CD4-positive, alpha-beta T cell treated with Interleukin-1 beta for 1 hour (primary cell): Measurements from ENCODE around the gene STAT6.

Source experiments
- DNase-seq, 2 donors: peaks; one replicate each; pipeline ENCODE4 v3.0.0-alpha.2; 2020 to 2022

The STAT6 gene

GRCh38 chr12:57099047-57099714 lies 12.0 kb downstream of the STAT6 start:
- DNase-seq = no peak

- no peak for DNase-seq
These were observed 12.6 kb downstream of the STAT6 start for GRCh38 chr12:57098546-57098945.

- DNase-seq = no peak
These were observed 13.7 kb downstream of the STAT6 start for GRCh38 chr12:57097554-57097835.

GRCh38 chr12:57096748-57097553 lies 14.2 kb downstream of the STAT6 start:
- no peak for DNase-seq

GRCh38 chr12:57096099-57096572 lies 15.0 kb downstream of the STAT6 start:
- DNase-seq = no peak

GRCh38 chr12:57095440-57095839 lies 15.7 kb downstream of the STAT6 start:
- DNase-seq = no peak

- DNase-seq = no peak
These were observed 16.7 kb downstream of the STAT6 start for GRCh38 chr12:57094208-57095160.

GRCh38 chr12:57093415-57094207 lies 17.6 kb downstream of the STAT6 start:
- peak; percentile 65 to 69 for DNase-seq

- DNase-seq = no peak
These were observed 18.2 kb downstream of the STAT6 start for GRCh38 chr12:57092876-57093414.

GRCh38 chr12:57092529-57092862 lies 18.7 kb downstream of the STAT6 start:
- DNase-seq = no peak

GRCh38 chr12:57091638-57092528 lies 19.3 kb downstream of the STAT6 start:
- DNase-seq = no peak

GRCh38 chr12:57090924-57091637 lies 20.1 kb downstream of the STAT6 start:
- DNase-seq = no peak

- DNase-seq = no peak
These were observed 20.7 kb downstream of the STAT6 start for GRCh38 chr12:57090490-57090889.

GRCh38 chr12:57089271-57090245 lies 21.6 kb downstream of the STAT6 start:
- peak; percentile 36 to 43 for DNase-seq

GRCh38 chr12:57088354-57089270 lies 22.6 kb downstream of the STAT6 start, which contains the start of gene NAB2:
Gene NAB2 (plus strand): TSS chr12:57089114. CDS start chr12:57089272, 158 bp downstream.
- peak; percentile 94 to 96 for DNase-seq

GRCh38 chr12:57087691-57088353 lies 23.3 kb downstream of the STAT6 start:
- DNase-seq = peak; percentile 79 to 82

GRCh38 chr12:57087010-57087690 lies 24.0 kb downstream of the STAT6 start:
- DNase-seq = peak; percentile 91 to 93
